HEK293 (cell line): ENCODE results near the gene PROCA1.
A peak's percentile ranks its signal among the peaks of the same experiment; 100 is the strongest.

Source experiments
- FEZF1 ChIP-seq: fragments of 450-650 bp; formaldehyde crosslinking; IDR thresholded peaks from 2 replicates; pipeline ENCODE4 v1.5.1; 2016; ENCODE audit warnings: missing biosample characterization, missing genetic modification characterization
- GLIS2 ChIP-seq: fragments of 450-650 bp; formaldehyde crosslinking; IDR thresholded peaks from 2 replicates; pipeline ENCODE4 v1.5.1; 2016; ENCODE audit warnings: missing biosample characterization, missing genetic modification characterization
- HOXD13 ChIP-seq: sonication (generic); formaldehyde crosslinking; IDR thresholded peaks from 2 replicates; pipeline ENCODE4 v1.8.0; 2022; ENCODE audit warnings: missing genetic modification reagents, borderline replicate concordance
- OVOL3 ChIP-seq: fragments of 450-650 bp; formaldehyde crosslinking; IDR thresholded peaks from 2 replicates; pipeline ENCODE4 v1.5.1; 2016; ENCODE audit warnings: missing biosample characterization, missing genetic modification characterization
- SALL2 ChIP-seq: fragments of 450-650 bp; formaldehyde crosslinking; IDR thresholded peaks from 2 replicates; pipeline ENCODE4 v1.5.0; 2017; ENCODE audit warnings: missing biosample characterization, mild to moderate bottlenecking, missing genetic modification characterization, borderline replicate concordance
- ZBTB7A ChIP-seq: fragments of 450-650 bp; formaldehyde crosslinking; IDR thresholded peaks from 2 replicates; pipeline ENCODE4 v1.5.1; 2016; ENCODE audit warnings: low read depth, missing biosample characterization, missing genetic modification characterization
- ZEB2 ChIP-seq: fragments of 450-650 bp; formaldehyde crosslinking; IDR thresholded peaks from 2 replicates; pipeline ENCODE4 v1.5.1; 2016; ENCODE audit warnings: missing biosample characterization, missing genetic modification characterization
- ZNF146 ChIP-seq: fragments of 450-650 bp; formaldehyde crosslinking; IDR thresholded peaks from 2 replicates; pipeline ENCODE4 v1.5.1; 2016; ENCODE audit warnings: missing biosample characterization, missing genetic modification characterization
- ZNF202 ChIP-seq: fragments of 450-650 bp; formaldehyde crosslinking; IDR thresholded peaks from 2 replicates; pipeline ENCODE4 v1.5.1; 2016; ENCODE audit warnings: missing biosample characterization, missing genetic modification characterization, borderline replicate concordance
- ZNF214 ChIP-seq: fragments of 450-650 bp; formaldehyde crosslinking; IDR thresholded peaks from 2 replicates; pipeline ENCODE4 v1.5.1; 2017; ENCODE audit warnings: missing biosample characterization, mild to moderate bottlenecking, missing genetic modification characterization, borderline replicate concordance
- ZNF350 ChIP-seq: fragments of 450-650 bp; formaldehyde crosslinking; IDR thresholded peaks from 2 replicates; pipeline ENCODE4 v1.5.0; 2017; ENCODE audit warnings: missing biosample characterization, mild to moderate bottlenecking, missing genetic modification characterization
- ZNF354C ChIP-seq: fragments of 450-650 bp; formaldehyde crosslinking; IDR thresholded peaks from 2 replicates; pipeline ENCODE4 v1.5.1; 2016; ENCODE audit warnings: missing biosample characterization, missing genetic modification characterization, low read depth, borderline replicate concordance
- ZNF473 ChIP-seq: fragments of 450-650 bp; formaldehyde crosslinking; IDR thresholded peaks from 2 replicates; pipeline ENCODE4 v1.5.1; 2017; ENCODE audit warnings: missing biosample characterization, missing genetic modification characterization
- ZNF548 ChIP-seq: fragments of 450-650 bp; formaldehyde crosslinking; IDR thresholded peaks from 2 replicates; pipeline ENCODE4 v1.5.1; 2016; ENCODE audit warnings: missing biosample characterization, missing genetic modification characterization
- ZNF610 ChIP-seq: fragments of 450-650 bp; formaldehyde crosslinking; IDR thresholded peaks from 2 replicates; pipeline ENCODE4 v1.5.1; 2016; ENCODE audit warnings: missing biosample characterization, missing genetic modification characterization, borderline replicate concordance
- ZNF791 ChIP-seq: fragments of 450-650 bp; formaldehyde crosslinking; IDR thresholded peaks from 2 replicates; pipeline ENCODE4 v1.5.1; 2016; ENCODE audit warnings: missing biosample characterization, missing genetic modification characterization
- TF ChIP-seq, protein P1 (sequence below): fragments of 450-650 bp; formaldehyde crosslinking; IDR thresholded peaks from 2 replicates; pipeline ENCODE4 v1.5.1; 2017; ENCODE audit warnings: missing biosample characterization, missing genetic modification characterization
- TF ChIP-seq, protein P2 (sequence below): fragments of 450-650 bp; formaldehyde crosslinking; IDR thresholded peaks from 2 replicates; pipeline ENCODE4 v1.5.1; 2016; ENCODE audit warnings: missing biosample characterization, missing genetic modification characterization
- TF ChIP-seq, protein P3 (sequence below): fragments of 450-650 bp; formaldehyde crosslinking; IDR thresholded peaks from 2 replicates; pipeline ENCODE4; 2016; ENCODE audit warnings: missing biosample characterization, missing genetic modification characterization
- TF ChIP-seq, protein P4 (sequence below): fragments of 450-650 bp; formaldehyde crosslinking; IDR thresholded peaks from 2 replicates; pipeline ENCODE4 v1.5.1; 2016; ENCODE audit warnings: missing biosample characterization, missing genetic modification characterization
- TF ChIP-seq, protein P5 (sequence below): fragments of 450-650 bp; formaldehyde crosslinking; IDR thresholded peaks from 2 replicates; pipeline ENCODE4 v1.5.1; 2017; ENCODE audit warnings: missing biosample characterization, missing genetic modification characterization
- TF ChIP-seq, protein P6 (sequence below): fragments of 450-650 bp; formaldehyde crosslinking; IDR thresholded peaks from 2 replicates; pipeline ENCODE4 v1.5.1; 2016; ENCODE audit warnings: missing biosample characterization, missing genetic modification characterization, borderline replicate concordance
- TF ChIP-seq, protein P7 (sequence below): fragments of 450-650 bp; IDR thresholded peaks from 2 replicates; pipeline ENCODE4 v1.5.1; 2018; ENCODE audit warnings: missing biosample characterization, mild to moderate bottlenecking, missing genetic modification characterization

PROCA1 gene

DNA sequence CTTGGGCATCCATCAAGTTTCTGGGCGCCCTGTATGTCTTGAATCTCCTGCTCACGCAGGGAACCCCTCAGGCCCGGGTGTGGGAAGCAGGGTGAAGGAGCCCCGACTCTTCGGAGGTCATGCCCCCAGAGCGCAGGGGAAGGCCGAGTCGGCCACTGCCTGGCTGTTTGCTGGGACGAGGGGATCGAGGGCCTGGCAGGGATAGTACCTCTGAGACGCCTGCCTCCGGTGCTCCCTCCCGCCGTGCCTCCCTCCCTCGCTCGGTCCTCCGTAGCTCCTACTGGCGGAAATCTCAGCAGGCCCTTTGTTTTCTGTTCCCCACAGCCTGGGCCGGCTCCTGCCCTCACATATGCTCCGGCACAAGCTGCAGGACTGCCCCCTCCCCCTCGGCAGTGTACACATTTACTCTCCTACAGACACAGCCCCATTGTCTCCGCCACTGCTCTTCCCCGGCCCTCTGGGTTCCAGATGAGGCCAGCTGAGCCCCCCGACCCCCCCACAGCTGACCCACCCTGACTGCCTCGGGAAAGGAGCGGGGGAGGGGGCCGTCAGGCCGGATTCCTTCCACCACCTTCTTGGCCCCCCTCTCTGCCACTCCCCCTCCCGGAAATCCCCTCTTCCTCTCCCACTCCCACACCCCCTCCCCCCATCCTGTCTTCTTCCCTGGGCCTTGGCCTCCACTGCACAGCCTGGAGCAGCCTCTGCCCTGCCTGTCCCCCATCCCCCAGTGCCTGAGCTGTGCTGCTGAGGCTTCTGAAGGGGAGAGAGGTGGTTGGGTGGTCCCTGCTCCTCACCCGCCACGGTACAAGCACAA, 33.5 kb upstream of the PROCA1 start (continued):
- TF ChIP-seq, protein P1, sequence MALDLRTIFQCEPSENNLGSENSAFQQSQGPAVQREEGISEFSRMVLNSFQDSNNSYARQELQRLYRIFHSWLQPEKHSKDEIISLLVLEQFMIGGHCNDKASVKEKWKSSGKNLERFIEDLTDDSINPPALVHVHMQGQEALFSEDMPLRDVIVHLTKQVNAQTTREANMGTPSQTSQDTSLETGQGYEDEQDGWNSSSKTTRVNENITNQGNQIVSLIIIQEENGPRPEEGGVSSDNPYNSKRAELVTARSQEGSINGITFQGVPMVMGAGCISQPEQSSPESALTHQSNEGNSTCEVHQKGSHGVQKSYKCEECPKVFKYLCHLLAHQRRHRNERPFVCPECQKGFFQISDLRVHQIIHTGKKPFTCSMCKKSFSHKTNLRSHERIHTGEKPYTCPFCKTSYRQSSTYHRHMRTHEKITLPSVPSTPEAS (tag by site-specific recombination): no peak
- TF ChIP-seq ZNF354C (tag by site-specific recombination) (no peak), ZNF548 (tag by site-specific recombination) (no peak), ZNF214 (tag by site-specific recombination) (no peak), ZNF350 (tag by site-specific recombination) (no peak), SALL2 (no peak), ZBTB7A (peak; percentile 49; the same call in 1 of the 2 replicates), ZNF610 (tag by site-specific recombination) (no peak), ZNF202 (tag by site-specific recombination) (no peak), FEZF1 (0 out of 2 replicates have a peak, but pooled peaks have one; percentile 3), GLIS2 (tag by site-specific recombination) (peak; percentile 48), ZNF146 (tag by site-specific recombination) (no peak), ZNF473 (no peak), HOXD13 (CRISPR knock-in tag) (no peak), ZEB2 (tag by site-specific recombination) (no peak), OVOL3 (tag by site-specific recombination) (no peak), ZNF791 (tag by site-specific recombination) (no peak)
- TF ChIP-seq, protein P2, sequence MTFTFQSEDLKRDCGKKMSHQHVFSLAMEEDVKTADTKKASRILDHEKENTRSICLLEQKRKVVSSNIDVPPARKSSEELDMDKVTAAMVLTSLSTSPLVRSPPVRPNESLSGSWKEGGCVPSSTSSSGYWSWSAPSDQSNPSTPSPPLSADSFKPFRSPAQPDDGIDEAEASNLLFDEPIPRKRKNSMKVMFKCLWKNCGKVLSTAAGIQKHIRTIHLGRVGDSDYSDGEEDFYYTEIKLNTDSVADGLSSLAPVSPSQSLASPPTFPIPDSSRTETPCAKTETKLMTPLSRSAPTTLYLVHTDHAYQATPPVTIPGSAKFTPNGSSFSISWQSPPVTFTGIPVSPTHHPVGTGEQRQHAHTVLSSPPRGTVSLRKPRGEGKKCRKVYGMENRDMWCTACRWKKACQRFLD (tag by site-specific recombination): no peak
- TF ChIP-seq, protein P3, sequence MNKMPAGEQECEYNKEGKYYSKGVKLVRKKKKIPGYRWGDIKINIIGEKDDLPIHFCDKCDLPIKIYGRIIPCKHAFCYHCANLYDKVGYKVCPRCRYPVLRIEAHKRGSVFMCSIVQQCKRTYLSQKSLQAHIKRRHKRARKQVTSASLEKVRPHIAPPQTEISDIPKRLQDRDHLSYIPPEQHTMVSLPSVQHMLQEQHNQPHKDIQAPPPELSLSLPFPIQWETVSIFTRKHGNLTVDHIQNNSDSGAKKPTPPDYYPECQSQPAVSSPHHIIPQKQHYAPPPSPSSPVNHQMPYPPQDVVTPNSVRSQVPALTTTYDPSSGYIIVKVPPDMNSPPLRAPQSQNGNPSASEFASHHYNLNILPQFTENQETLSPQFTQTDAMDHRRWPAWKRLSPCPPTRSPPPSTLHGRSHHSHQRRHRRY (tag by site-specific recombination): no peak
- TF ChIP-seq, protein P4, sequence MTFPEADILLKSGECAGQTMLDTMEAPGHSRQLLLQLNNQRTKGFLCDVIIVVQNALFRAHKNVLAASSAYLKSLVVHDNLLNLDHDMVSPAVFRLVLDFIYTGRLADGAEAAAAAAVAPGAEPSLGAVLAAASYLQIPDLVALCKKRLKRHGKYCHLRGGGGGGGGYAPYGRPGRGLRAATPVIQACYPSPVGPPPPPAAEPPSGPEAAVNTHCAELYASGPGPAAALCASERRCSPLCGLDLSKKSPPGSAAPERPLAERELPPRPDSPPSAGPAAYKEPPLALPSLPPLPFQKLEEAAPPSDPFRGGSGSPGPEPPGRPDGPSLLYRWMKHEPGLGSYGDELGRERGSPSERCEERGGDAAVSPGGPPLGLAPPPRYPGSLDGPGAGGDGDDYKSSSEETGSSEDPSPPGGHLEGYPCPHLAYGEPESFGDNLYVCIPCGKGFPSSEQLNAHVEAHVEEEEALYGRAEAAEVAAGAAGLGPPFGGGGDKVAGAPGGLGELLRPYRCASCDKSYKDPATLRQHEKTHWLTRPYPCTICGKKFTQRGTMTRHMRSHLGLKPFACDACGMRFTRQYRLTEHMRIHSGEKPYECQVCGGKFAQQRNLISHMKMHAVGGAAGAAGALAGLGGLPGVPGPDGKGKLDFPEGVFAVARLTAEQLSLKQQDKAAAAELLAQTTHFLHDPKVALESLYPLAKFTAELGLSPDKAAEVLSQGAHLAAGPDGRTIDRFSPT (tag by site-specific recombination): no peak
- TF ChIP-seq, protein P5, sequence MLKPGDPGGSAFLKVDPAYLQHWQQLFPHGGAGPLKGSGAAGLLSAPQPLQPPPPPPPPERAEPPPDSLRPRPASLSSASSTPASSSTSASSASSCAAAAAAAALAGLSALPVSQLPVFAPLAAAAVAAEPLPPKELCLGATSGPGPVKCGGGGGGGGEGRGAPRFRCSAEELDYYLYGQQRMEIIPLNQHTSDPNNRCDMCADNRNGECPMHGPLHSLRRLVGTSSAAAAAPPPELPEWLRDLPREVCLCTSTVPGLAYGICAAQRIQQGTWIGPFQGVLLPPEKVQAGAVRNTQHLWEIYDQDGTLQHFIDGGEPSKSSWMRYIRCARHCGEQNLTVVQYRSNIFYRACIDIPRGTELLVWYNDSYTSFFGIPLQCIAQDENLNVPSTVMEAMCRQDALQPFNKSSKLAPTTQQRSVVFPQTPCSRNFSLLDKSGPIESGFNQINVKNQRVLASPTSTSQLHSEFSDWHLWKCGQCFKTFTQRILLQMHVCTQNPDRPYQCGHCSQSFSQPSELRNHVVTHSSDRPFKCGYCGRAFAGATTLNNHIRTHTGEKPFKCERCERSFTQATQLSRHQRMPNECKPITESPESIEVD (tag by site-specific recombination): no peak
- TF ChIP-seq, protein P6, sequence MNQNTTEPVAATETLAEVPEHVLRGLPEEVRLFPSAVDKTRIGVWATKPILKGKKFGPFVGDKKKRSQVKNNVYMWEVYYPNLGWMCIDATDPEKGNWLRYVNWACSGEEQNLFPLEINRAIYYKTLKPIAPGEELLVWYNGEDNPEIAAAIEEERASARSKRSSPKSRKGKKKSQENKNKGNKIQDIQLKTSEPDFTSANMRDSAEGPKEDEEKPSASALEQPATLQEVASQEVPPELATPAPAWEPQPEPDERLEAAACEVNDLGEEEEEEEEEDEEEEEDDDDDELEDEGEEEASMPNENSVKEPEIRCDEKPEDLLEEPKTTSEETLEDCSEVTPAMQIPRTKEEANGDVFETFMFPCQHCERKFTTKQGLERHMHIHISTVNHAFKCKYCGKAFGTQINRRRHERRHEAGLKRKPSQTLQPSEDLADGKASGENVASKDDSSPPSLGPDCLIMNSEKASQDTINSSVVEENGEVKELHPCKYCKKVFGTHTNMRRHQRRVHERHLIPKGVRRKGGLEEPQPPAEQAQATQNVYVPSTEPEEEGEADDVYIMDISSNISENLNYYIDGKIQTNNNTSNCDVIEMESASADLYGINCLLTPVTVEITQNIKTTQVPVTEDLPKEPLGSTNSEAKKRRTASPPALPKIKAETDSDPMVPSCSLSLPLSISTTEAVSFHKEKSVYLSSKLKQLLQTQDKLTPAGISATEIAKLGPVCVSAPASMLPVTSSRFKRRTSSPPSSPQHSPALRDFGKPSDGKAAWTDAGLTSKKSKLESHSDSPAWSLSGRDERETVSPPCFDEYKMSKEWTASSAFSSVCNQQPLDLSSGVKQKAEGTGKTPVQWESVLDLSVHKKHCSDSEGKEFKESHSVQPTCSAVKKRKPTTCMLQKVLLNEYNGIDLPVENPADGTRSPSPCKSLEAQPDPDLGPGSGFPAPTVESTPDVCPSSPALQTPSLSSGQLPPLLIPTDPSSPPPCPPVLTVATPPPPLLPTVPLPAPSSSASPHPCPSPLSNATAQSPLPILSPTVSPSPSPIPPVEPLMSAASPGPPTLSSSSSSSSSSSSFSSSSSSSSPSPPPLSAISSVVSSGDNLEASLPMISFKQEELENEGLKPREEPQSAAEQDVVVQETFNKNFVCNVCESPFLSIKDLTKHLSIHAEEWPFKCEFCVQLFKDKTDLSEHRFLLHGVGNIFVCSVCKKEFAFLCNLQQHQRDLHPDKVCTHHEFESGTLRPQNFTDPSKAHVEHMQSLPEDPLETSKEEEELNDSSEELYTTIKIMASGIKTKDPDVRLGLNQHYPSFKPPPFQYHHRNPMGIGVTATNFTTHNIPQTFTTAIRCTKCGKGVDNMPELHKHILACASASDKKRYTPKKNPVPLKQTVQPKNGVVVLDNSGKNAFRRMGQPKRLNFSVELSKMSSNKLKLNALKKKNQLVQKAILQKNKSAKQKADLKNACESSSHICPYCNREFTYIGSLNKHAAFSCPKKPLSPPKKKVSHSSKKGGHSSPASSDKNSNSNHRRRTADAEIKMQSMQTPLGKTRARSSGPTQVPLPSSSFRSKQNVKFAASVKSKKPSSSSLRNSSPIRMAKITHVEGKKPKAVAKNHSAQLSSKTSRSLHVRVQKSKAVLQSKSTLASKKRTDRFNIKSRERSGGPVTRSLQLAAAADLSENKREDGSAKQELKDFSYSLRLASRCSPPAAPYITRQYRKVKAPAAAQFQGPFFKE (tag by site-specific recombination): no peak
- TF ChIP-seq, protein P7, sequence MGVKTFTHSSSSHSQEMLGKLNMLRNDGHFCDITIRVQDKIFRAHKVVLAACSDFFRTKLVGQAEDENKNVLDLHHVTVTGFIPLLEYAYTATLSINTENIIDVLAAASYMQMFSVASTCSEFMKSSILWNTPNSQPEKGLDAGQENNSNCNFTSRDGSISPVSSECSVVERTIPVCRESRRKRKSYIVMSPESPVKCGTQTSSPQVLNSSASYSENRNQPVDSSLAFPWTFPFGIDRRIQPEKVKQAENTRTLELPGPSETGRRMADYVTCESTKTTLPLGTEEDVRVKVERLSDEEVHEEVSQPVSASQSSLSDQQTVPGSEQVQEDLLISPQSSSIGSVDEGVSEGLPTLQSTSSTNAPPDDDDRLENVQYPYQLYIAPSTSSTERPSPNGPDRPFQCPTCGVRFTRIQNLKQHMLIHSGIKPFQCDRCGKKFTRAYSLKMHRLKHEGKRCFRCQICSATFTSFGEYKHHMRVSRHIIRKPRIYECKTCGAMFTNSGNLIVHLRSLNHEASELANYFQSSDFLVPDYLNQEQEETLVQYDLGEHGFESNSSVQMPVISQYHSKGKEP (tag by site-specific recombination): no peak
